Hippocampal formation (tissue), 2 donors: ENCODE measurements around the gene MVB12B.

Experiments
- DNase-seq, 2 donors: peaks; one replicate each; lab custom pipeline; 2025; lab: John Stamatoyannopoulos, UW

Gene MVB12B

DNA sequence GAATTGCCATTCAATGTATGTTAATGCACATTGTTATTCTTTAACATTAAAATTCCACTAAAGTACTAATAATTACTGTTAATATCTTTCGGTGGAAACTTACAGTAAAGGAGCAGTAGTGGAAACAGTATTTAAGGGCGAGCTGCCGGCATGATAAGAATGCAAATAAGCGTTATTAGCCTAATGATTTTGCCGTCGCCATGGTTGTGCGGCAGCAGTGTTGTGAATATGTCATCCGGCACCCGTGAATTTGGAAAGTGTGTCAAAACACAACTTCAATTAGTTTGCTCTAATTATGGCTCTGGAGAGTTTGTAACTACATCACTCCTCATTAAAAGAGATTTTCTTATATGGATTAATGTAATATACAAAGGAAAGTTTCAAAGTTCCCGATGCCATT lies 81.4 kb downstream of the MVB12B start:
- no peak for DNase-seq

DNA sequence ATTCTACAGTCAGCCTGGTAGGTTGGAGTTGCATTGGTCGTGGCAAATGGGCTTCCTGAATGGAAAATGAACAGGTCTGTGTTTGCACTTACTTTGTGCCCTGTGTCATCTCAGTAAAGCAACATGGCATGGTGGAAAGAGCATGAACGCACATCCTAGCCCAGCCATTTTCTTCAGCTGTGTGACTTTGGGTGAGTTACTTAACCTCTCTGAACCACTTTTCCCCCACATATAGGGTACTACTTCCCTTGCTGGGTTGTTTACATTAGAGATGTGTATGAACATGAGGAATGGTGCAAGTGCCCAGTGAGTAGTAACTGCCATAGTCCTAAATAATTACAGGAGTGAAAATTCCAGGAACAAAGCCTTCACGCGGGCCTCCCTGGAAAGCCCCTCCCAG lies 83.6 kb downstream of the MVB12B start:
- DNase-seq, result no peak

DNA sequence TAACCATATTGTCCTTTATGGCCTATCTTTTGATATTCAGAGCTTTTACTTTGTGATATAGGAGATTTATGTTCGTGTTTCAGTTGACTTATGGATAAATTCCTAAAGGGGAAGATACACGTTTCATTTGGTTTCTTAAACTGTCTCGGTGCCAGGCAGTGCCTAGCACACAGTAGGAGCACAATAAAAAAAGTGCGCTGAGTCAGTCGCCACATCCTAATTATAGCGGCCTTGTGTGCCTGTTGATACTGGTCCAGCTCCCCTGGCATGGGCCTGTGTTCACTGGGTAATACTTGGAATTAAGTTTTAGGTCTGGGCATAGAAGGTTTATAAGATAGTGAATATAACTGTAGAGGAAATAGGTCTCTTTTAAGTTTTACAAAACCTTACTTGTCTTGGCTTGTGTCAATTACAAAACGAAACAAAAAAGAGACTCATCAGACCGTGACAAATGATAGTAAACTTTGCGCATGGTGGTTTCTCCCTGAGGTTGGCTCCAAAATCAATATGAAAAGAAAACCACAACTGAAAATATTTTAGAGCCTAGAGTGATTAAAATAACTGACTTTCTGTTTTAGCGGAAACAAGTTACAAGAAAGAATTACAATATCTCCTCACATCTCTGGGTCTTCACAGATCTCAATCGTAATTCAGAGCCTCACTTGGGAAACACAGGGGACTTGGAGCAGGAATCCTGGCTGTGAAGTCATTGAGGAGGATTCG lies 84.8 kb downstream of the MVB12B start:
- no peak for DNase-seq

DNA sequence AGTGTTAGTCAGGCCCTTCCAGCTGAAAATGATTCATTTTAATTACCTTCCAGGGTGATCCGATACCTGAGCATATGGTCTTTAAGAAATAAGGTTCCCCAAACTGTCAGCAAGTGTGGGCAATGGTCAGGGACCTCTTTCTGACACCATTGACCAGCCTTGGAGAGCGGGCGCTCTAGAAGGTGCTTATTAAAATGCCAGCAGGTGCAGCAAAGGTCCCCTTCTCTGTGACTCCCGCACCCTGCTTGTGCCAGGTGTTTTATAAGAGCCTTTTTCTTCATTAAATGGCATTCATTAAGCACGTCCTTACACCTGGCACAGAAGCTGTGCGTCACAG lies 85.3 kb downstream of the MVB12B start:
- no peak for DNase-seq

DNA sequence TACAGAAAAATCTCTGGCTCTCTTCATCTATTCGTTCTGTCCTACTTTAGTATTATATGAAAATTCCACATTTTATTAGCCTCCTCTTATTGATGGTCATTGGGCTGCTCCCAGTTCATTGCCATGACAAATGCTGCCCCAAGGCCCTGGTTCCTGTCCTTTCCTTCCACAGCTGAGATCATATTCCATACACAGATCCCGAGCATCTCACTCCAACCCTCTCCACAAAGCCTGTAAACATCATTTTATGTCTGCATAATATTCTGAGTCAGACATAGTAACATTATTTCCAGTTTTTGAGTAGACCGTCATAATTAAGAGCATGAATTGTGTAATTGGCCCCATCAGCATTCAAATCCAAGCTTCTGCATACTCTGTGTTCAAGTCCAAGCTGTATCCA lies 86.3 kb downstream of the MVB12B start:
- no peak for DNase-seq

DNA sequence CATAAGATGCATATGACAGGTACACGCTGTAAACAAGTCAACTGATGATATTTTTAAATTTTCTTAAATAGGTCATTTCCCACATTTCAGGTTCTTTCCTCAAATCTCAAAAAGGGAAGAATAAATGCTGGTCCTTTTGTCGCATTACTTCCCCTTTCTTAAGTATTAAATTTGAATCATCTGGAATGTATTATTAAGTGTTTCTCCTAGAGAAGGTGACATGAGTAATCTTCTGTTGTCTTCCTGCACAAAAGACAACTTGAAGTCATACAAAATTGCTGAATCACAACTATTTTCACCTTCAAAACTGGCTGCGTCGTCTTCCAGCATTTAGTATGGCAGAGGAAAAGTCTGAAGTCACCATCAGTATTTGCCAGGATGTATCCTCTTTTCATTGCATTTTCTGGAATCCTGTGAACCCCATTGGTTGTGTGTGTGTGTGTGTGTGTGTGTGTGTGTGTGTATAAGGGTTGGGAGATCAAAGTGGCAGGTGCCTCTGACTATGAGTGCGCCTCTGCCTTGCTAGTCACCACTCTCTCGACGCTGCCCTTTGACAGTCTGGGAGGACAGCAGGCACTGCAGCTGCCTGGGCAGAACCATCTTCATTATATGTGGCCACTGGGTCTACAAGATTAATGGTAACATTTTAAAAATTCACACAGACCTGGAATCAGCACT lies 86.9 kb downstream of the MVB12B start:
- DNase-seq, result no peak

DNA sequence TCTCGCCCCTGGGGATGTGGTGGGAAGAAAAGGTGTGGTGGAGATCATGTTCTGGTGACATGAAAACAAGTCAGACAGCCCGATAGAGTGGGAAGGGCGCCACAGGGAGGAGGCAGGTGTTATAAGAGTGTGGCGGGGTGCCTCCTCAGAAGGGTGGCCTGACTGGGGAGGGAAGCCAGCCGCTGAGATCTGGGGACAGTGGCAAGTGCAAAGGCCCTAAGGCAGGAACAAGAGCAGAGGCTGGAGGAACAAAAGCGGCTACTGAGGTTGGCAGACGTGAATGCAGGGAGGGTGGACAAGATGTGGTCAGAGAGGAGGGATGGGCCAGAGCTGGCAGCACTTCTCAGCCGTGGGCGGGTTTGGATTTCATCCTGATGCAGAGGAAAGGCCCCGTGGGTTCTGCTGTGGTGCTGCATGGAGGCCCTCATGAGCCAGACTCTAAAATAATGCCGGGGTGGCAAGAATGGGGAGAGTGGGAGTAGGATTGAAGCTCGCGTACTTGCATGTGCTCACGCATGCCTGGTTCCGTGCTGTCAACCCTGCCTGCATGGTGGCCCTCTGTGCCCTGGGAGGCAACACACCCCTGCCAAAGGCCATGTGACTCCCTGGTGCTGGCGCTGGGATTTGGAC lies 89.2 kb downstream of the MVB12B start:
- DNase-seq, result no peak

DNA sequence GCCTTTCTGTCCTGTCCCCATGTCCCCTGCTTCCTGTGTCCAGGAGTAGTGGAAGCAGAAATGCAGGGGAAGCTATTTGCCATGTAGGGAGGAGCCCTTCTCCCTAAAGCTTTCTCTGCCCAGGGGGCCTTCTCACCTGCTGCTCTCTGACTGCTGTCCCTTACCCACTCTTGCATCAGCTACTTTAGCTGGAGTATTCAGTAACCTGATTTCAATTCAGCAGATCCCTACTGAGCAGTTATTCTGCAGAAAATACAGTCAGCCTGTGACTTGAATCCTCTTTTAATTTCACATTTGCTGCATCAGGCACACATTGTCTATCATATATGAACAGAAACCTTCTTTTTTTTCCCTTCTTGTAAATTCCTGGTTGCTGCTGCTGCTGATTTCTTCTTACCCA lies 90.4 kb downstream of the MVB12B start:
- no peak for DNase-seq

DNA sequence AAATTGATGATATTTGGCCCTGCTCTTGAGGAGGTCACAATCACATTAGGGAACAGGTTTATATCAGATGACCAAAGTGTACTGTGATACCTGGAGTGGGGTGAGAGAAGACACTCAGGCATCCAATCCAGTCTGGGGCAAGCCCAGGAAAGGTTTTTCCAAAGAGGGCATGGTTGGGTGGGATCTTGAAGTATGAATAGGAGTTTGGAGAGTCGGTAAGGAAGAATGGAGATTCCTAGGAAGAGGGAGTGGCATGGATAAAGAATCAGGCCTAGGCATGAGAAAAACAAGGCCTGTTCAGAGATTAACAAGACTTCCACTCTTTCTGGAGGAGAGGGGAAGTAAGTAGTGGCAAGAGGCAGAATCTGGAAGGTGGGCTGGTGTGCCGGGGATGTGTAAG lies 91.1 kb downstream of the MVB12B start:
- DNase-seq, result no peak

DNA sequence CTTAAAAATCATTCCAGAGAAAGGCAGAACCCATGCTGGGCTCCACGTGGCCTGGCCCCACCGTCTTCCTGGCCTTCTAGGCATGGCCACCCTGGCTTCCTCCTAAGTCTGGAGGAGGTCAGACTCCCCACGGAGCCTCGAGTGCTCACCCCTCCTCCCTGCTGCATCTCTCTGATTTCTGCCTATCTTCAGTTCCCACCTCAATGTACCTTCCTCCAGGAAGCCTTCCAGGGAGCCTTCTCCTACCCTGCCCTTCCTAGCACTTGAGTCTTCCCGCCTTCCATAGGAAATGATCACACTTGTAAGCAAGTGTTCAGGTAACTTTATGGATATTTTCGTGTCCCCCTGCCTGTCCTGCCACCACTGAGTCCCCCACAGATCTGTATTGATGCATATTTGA lies 92.0 kb downstream of the MVB12B start:
- DNase-seq, result no peak

DNA sequence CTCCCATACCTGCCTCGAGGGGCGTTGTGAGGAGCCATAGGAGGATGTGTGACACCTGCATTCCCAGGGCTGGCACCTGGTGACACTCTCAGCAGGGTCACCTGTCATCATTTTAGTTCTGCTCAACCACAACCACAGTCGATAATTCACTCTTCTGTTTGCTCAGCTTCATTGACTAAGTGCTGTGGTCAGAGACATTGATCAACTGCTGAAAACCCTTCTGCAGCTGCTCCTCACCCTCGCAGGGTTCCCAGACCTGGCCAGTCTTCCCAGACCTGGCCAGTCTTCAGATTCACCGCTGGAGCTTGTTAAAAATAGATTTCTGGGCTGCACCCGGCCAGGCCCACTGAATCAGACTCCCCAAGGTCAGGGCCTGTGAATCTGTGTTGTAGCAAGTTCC lies 92.8 kb downstream of the MVB12B start:
- no peak for DNase-seq

DNA sequence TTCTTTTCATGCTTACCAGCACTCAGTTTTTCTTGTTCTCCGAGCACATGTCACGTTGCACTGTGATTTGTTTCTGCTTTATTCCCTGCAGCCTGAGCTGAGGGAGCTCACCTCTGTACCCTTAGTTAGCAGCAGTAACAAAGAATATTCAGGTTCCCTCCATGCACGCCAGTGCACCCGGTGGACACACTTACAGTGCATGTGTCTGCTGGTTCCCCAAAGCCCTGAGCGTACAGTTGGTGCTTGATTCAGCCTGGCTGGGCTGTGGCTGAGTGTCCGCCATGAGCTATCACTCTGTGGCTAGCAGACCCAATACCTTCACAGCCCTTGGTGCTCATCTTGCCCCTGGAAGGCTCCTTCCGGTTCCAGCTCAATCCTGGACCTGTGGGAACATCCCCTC lies 93.5 kb downstream of the MVB12B start:
- DNase-seq, result no peak

DNA sequence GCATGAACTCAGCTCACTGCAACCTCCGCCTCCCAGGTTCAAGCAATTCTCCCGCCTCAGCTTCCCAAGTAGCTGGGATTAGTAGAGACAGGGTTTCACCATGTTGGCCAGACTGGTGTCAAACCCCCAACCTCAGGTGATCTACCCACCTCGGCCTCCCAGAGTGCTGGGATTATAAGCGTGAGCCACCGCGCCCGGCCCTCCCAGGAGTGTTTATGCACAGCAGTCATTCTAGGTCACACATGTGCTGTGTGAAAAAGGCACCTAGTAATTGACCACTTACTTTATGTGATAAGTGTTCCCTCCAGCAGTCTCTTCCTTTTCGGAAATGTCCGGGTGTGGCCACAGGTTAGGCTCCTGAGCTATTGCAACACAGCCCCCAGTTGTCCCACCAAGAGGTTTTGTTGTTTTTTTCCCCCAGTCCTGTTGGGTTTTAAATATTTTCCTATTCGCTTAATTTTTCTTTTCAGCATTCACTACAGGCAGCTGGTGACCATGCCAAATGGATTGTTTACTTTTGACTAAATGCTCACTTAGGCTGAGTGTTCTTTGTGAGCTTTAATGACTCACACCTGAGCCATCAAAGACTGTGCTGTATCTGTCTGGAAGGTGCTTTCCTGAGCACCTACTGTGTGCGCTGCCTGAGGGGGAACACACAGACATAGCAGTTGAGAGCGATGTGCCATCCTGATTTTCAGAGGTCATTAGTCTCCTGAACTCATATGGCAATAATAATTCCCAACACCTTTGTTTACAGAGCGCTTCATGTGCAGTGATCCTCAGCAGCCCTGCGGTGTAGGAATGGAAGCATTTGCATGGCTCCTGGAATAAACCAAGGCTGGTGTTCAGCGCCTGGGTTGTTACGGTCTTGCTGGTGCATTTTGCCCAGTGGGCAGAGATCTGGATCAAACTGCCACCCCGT lies 94.3 kb downstream of the MVB12B start:
- DNase-seq, result no peak

DNA sequence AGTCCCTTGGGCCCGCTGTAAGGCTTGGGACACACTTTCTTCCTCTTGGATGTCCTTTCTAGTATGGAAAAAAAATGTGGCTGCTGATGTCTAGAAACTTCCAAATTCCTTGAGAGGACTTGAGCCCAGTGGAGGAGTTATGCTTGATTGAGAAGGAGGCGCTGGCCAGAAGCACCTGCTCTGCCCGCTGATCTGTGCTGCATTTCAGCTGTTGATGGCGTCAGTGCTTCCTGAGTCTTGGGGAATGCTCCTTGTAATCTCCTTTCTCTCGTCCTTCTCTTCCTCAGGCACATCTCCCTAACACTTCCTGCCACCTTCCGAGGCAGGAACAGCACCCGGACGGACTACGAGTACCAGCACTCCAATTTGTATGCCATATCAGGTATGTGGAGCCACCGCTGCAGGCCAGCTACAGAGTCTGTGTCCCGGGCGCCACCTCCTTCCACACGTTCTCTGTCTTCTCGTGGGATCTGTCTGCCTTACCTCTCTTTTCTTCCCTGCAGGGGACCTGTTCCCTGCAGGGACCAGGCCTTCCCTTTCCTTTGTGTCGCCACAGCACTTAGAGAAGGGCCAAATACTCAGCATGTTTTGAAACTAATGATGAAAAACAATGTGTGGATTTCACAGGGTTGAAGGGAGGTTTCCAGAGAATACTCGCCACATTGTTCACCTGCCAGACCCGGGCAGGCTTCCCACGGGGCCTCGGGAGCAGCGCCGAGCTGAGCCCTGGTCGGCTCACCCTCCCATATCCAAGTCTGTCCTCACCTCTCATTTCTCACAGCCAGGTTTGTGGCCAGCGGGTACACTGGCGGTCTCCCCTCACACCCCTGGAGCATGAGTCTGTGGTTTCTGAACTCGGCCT lies 95.2 kb downstream of the MVB12B start:
- DNase-seq, result no peak

DNA sequence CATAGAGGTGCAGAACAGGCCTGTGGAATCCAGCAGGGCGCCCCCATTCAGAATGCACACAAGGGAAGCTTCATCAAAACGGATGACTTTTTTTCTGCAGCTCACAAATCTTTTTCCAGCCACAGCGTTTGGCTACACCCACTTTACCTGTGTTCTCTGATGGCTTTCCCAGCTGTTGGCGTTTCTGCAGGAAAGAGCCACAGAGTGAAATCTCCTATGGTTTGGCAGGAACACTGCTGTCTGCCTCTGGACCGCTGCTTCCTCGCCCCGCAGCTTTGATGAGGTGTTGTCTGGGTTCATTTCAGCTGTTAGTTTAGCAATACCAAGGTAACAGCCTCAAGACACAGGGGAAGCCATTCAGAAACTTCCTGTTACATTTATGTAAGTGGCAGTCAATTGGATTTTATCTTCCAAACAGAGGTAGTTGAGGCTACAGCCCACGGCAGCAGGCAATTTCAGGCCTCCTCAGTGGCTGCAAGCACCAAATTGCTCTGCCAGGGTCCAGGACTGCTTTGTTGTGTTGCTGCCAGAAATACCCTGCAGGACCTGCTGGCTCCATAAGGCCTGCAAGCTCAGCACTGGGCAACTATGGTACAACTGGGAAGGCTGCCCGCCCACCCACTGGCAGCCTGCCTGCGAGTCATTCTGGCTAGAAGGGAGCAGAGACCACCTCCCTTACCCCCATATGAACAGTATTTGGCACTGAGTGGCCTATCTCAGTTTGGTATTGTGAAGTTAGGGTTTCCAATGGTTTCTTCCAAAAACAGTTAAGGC lies 96.7 kb downstream of the MVB12B start:
- no peak for DNase-seq

DNA sequence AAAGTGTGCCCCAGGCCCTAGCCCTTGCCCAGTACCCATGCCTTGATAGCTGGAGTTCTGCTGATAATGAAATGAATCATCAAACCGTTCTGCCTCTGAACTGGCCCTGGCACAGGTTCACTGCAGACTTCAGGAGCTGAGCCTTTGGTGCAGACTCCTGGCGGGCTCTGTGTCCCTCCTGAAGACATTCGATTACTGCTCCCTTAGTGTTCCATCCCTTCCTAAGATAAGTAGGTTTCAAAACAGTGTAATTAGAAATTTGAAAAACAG lies 97.2 kb downstream of the MVB12B start:
- DNase-seq, result no peak

DNA sequence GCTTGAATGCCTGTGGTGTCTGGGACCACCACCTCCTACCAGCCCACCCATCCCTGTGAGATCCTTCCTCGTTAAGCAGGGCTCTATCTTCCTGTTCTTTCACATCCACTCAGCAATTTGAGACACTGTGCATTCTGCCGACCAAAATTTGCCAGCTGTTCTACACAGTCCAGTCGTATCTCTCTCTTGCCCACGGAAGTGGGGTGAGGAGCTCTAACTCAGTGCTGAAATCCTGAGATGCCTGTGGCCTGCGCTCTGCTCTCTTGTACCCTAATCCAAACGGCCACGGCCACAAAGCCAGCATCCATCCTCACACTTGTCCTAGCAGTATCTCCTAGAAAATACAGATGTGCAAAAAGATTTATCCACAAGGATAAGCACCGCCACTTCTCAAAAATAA lies 97.9 kb downstream of the MVB12B start:
- DNase-seq, result no peak

DNA sequence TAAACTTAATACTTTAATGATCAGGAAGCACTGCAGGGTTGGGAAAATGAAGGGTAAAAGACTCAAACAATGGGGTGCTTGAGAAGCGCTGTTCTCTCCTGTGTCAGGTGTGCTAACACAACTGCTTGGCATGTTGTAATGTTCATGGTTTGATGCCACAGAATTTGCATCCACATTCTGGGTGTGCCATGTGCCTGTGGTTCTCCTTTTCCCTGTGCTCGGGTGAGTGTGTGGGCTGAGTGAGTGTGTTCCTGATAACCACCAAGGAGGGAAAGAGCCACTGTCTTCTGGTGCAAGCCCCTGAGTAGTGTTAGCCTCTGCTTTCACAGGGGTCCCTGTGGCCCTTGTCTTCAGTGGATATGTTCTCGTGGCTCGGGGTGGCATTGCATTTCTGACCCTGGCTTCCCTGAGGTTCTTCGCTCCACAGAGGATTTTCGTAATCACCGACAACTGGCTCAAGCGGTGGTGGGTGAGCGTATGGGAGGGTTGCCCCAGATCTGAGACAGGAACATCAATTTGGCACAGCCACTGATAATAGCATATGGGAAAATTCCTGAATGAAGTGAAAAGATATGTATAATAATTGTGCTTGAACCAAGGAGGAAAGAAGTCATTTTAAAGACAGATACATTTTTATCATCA lies 102.0 kb downstream of the MVB12B start:
- DNase-seq, result no peak

DNA sequence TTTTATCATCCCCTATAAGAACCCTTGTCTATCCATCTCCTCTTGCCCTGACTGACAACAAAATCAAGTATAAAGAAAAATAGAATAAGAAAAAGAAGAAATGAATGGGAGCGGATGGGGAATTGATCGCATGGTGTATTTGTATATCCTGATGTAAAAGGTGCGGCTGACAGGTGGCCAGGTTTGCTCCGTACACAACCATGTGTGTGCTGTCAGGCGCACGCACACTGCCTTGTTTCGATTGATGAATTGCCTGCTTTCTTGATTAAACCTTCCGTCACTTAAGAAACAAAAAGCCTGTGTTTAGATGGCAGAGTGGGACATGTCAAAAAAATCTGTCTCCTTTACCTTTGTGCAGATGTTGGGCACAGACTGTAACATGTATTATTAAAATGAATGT lies 102.6 kb downstream of the MVB12B start:
- DNase-seq, result no peak

DNA sequence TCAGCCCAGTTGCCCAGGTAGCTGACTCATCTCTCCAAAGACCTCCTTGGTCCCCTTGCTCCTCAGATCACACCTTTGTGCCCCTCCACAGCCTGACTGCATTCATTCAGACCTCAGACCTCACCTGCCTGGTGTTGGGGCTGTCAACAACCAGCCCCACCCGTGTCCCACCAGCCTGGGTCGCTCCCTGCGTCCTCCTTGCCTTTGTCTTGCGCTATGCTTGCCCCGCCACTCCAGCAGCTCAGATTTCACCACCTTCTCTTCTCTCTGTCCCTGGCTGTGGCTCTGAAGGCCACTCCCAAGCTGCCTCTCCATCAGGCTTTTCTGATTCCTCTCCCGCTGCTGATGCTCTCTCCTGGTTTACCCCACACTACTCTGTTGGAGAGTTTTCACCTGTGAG lies 103.5 kb downstream of the MVB12B start:
- no peak for DNase-seq
